WTC11 (cell line): Measurements from ENCODE around the gene CHRNA4.
"Not testable (repeated sequence)": the region's sequence is repeated elsewhere in the genome, so short reads cannot be mapped to it uniquely, and the experiment has no call there.

Experiments used
- ETV6 ChIP-seq: sonication (generic); formaldehyde crosslinking; IDR thresholded peaks from 2 replicates; pipeline ENCODE4 v1.8.1; 2022; ENCODE audit warnings: mild to moderate bottlenecking, missing genetic modification reagents
- FOXJ3 ChIP-seq: sonication (generic); formaldehyde crosslinking; IDR thresholded peaks from 2 replicates; pipeline ENCODE4 v1.9.0; 2021; ENCODE audit warnings: missing genetic modification reagents, mild to moderate bottlenecking, borderline replicate concordance
- HMGA2 ChIP-seq: fragments of 250-450 bp; sonication (Bioruptor Pico); IDR thresholded peaks from 2 replicates; pipeline ENCODE4 v1.4.0; 2021; ENCODE audit warnings: mild to moderate bottlenecking, moderate library complexity
- IRF2 ChIP-seq: sonication (generic); formaldehyde crosslinking; IDR thresholded peaks from 2 replicates; pipeline ENCODE4 v1.8.0; 2022; ENCODE audit warnings: low read depth, missing genetic modification reagents, borderline replicate concordance
- NFATC4 ChIP-seq: fragments of 250-450 bp; sonication (Bioruptor Pico); IDR thresholded peaks from 2 replicates; pipeline ENCODE4 v1.9.0; 2021; ENCODE audit warnings: mild to moderate bottlenecking
- TEAD4 ChIP-seq: sonication (generic); formaldehyde crosslinking; IDR thresholded peaks from 2 replicates; pipeline ENCODE4 v1.8.0; 2022; ENCODE audit warnings: mild to moderate bottlenecking, missing genetic modification reagents
- ZNF121 ChIP-seq: sonication (generic); formaldehyde crosslinking; IDR thresholded peaks from 2 replicates; pipeline ENCODE4 v1.8.0; 2023; ENCODE audit warnings: missing genetic modification reagents
- ZNF232 ChIP-seq: sonication (generic); formaldehyde crosslinking; IDR thresholded peaks from 2 replicates; pipeline ENCODE4 v1.8.0; 2022; ENCODE audit warnings: mild to moderate bottlenecking, missing genetic modification reagents
- TF ChIP-seq, protein P1 (sequence below): fragments of 200-600 bp; IDR thresholded peaks from 2 replicates; pipeline ENCODE4 v1.8.0; 2022; ENCODE audit warnings: antibody characterized with exemption

DNA sequence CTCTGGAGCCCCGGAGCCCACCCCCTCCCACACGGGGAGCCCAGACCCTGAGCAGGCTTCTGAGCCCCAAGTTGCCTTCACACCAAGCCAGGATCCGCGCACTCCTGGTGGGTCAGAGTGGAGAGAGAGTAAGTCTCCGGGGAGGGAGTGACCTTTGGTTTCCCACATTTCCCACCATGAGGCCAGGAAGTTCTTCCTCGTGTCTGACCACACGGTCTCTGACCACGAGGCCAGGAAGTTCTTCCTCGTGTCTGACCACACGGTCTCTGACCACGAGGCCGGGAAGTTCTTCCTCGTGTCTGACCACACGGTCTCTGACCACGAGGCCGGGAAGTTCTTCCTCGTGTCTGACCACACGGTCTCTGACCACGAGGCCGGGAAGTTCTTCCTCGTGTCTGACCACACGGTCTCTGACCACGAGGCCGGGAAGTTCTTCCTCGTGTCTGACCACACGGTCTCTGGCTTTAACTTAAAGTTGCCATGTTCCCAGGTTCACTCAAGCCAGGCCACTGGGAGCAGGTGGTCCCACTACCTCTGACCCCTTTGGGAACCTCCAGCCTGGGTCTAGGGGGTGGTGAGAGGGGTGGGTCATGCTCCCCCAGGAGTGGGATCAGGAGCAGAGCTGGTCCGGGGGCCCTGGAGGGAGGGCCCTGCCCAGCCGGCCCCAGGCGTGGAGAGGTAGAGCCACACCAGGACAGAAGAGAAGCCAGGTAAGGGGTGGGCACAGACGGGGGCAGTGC, 55.0 kb downstream of the CHRNA4 start:
- TF ChIP-seq, protein P1, sequence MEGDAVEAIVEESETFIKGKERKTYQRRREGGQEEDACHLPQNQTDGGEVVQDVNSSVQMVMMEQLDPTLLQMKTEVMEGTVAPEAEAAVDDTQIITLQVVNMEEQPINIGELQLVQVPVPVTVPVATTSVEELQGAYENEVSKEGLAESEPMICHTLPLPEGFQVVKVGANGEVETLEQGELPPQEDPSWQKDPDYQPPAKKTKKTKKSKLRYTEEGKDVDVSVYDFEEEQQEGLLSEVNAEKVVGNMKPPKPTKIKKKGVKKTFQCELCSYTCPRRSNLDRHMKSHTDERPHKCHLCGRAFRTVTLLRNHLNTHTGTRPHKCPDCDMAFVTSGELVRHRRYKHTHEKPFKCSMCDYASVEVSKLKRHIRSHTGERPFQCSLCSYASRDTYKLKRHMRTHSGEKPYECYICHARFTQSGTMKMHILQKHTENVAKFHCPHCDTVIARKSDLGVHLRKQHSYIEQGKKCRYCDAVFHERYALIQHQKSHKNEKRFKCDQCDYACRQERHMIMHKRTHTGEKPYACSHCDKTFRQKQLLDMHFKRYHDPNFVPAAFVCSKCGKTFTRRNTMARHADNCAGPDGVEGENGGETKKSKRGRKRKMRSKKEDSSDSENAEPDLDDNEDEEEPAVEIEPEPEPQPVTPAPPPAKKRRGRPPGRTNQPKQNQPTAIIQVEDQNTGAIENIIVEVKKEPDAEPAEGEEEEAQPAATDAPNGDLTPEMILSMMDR = not testable (repeated sequence)
- TF ChIP-seq ETV6 (CRISPR knock-in tag); ZNF121 (CRISPR knock-in tag); TEAD4 (CRISPR knock-in tag); NFATC4 (CRISPR knock-in tag); HMGA2; ZNF232 (CRISPR knock-in tag); FOXJ3 (CRISPR knock-in tag); IRF2 (CRISPR knock-in tag): not testable (repeated sequence)
